ENCODE data around the gene TNFSF12. TPM values are rescaled to one million over a fixed set of nuclear protein-coding genes. Genes with fewer than 3 reads are reported as not detected.

Gene TNFSF12
- polyA plus RNA-seq, 2 of the 4 experiments (the other 2 are of a cell fraction): 9.9 to 11.9 TPM

GRCh38 chr17:7579834-7580603 lies 31.2 kb downstream of the TNFSF12 start:
- TF ChIP-seq HEYL (CRISPR knock-in tag; IDR thresholded peaks at IDR 0.05): no peak
- no peak for TF ChIP-seq ZNF302 (CRISPR knock-in tag; IDR thresholded peaks at IDR 0.05)
- no peak for TF ChIP-seq KDM1A (IDR thresholded peaks at IDR 0.05; ENCODE audit: low read depth)
- TF ChIP-seq POLR2AphosphoS2 (conservative IDR thresholded peaks at IDR 0.05; ENCODE audit: low read length): no peak
- no peak for TF ChIP-seq CHD4 (IDR thresholded peaks at IDR 0.05; ENCODE audit: borderline replicate concordance)
- TF ChIP-seq, protein P1, sequence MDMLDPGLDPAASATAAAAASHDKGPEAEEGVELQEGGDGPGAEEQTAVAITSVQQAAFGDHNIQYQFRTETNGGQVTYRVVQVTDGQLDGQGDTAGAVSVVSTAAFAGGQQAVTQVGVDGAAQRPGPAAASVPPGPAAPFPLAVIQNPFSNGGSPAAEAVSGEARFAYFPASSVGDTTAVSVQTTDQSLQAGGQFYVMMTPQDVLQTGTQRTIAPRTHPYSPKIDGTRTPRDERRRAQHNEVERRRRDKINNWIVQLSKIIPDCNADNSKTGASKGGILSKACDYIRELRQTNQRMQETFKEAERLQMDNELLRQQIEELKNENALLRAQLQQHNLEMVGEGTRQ (IDR thresholded peaks at IDR 0.05): no peak
- TF ChIP-seq POLR2A (IDR thresholded peaks at IDR 0.05; ENCODE audit: low read length): no peak
- no peak for TF ChIP-seq BCL3 (IDR thresholded peaks at IDR 0.05)
- Histone ChIP-seq H3K27ac (peak overlapping the region; percentile 64 to 79), H3K4me1 (peaks cover 78% of the 10 kb centered on the region), H3K9me3 (no peaks in the 10 kb centered on the region), H3K4me2 (peak overlapping the region; percentile 48), H3K4me3 (no peak overlapping the region)
- FAIRE-seq (no peak), DNase-seq (ENCODE audit: low read depth in 1 of 2, low spot score in 1 of 2) (no peak), ATAC-seq (peak; percentile 4 to 9)
- POLR2A ChIA-PET: interaction anchor here (0.6 to 2.9 kb wide), 10 partner anchors 10 to 110 kb away, joined by 3 to 30 read pairs (median 4); partner anchors contain the start of genes FXR2, POLR2A, SAT2 and SOX15
- WGBS (ENCODE audit: missing lambda C conversion rate): 77% methylated on average over 10 of the region's 12 CpGs
- CTCF ChIA-PET: interaction anchor here (0.7 to 12.1 kb wide), 9 partner anchors 10 to 255 kb away, joined by 3 to 184 read pairs (median 8); partner anchors contain the start of genes DNAH2, FXR2, SOX15 and TP53

- POLR2A ChIA-PET: interaction anchor here (0.6 to 2.9 kb wide), 4 partner anchors 9 to 106 kb away, joined by 3 to 30 read pairs (median 10); partner anchors contain the start of genes SOX15, TP53 and WRAP53
- Histone ChIP-seq H3K9me3 (no peaks in the 10 kb centered on the region), H3K27ac (peak overlapping the region in 1 of 2 experiments; percentile 79; a peak in 3 of 6 replicates), H3K4me3 (no peak overlapping the region), H3K4me1 (peaks cover 69% of the 10 kb centered on the region), H3K4me2 (no peak overlapping the region)
- no peak for TF ChIP-seq FOSL2 (IDR thresholded peaks at IDR 0.05)
- TF ChIP-seq FOSL2 (CRISPR knock-in tag; IDR thresholded peaks at IDR 0.05): no peak
- TF ChIP-seq KDM1A (IDR thresholded peaks at IDR 0.05; ENCODE audit: low read depth): no peak
- no peak for TF ChIP-seq FOSB (CRISPR knock-in tag; IDR thresholded peaks at IDR 0.05)
- TF ChIP-seq HOXB13 (CRISPR knock-in tag; IDR thresholded peaks at IDR 0.05; ENCODE audit: low read depth): no peak
- TF ChIP-seq PBX3 (IDR thresholded peaks at IDR 0.05): no peak
- TF ChIP-seq POLR2A (IDR thresholded peaks at IDR 0.05; ENCODE audit: low read length): no peak
- TF ChIP-seq FOXS1 (CRISPR knock-in tag; IDR thresholded peaks at IDR 0.05): no peak
- no peak for TF ChIP-seq GATA3 (IDR thresholded peaks at IDR 0.05; ENCODE audit: borderline replicate concordance)
- TF ChIP-seq ZFP36 (IDR thresholded peaks at IDR 0.05; ENCODE audit: borderline replicate concordance, partially characterized antibody): no peak
- no peak for TF ChIP-seq MAFK (IDR thresholded peaks at IDR 0.05; ENCODE audit: partially characterized antibody)
- TF ChIP-seq, protein P2, sequence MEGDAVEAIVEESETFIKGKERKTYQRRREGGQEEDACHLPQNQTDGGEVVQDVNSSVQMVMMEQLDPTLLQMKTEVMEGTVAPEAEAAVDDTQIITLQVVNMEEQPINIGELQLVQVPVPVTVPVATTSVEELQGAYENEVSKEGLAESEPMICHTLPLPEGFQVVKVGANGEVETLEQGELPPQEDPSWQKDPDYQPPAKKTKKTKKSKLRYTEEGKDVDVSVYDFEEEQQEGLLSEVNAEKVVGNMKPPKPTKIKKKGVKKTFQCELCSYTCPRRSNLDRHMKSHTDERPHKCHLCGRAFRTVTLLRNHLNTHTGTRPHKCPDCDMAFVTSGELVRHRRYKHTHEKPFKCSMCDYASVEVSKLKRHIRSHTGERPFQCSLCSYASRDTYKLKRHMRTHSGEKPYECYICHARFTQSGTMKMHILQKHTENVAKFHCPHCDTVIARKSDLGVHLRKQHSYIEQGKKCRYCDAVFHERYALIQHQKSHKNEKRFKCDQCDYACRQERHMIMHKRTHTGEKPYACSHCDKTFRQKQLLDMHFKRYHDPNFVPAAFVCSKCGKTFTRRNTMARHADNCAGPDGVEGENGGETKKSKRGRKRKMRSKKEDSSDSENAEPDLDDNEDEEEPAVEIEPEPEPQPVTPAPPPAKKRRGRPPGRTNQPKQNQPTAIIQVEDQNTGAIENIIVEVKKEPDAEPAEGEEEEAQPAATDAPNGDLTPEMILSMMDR (IDR thresholded peaks at IDR 0.05): no peak
- TF ChIP-seq TP53 (CRISPR knock-in tag; IDR thresholded peaks at IDR 0.05): no peak
- TF ChIP-seq, protein P1 (IDR thresholded peaks at IDR 0.05): no peak
- TF ChIP-seq MYC (IDR thresholded peaks at IDR 0.05; ENCODE audit: borderline replicate concordance, low read length): no peak
- no peak for TF ChIP-seq MAX (IDR thresholded peaks at IDR 0.05)
- no peak for TF ChIP-seq CBX2 (IDR thresholded peaks at IDR 0.05; ENCODE audit: borderline replicate concordance, low read depth)
- no peak for TF ChIP-seq SMC3 (IDR thresholded peaks at IDR 0.05)
- no peak for TF ChIP-seq ZSCAN20 (CRISPR knock-in tag; IDR thresholded peaks at IDR 0.05)
- no peak for TF ChIP-seq EHF (CRISPR knock-in tag; IDR thresholded peaks at IDR 0.05)
- no peak for FAIRE-seq
- no peak for ATAC-seq
- CTCF ChIA-PET: interaction anchor here (0.6 to 12.1 kb wide), 10 partner anchors 8 to 803 kb away, joined by 3 to 184 read pairs (median 6); partner anchors contain the start of genes DNAH2, FXR2, SOX15 and TP53
- WGBS (ENCODE audit: missing lambda C conversion rate): 88% methylated on average over 23 of the region's 23 CpGs
- no peak for DNase-seq (ENCODE audit: low read depth in 1 of 2, low spot score in 1 of 2)
Measured at GRCh38 chr17:7580604-7581575, 32.0 kb downstream of the TNFSF12 start.

All from A549 (cell line).